ENCODE measurements around the gene STOX2. TPM values are rescaled to one million over a fixed set of nuclear protein-coding genes. Genes with fewer than 3 reads are reported as not detected.
"Not testable (repeated sequence)": the region's sequence is repeated elsewhere in the genome, so short reads cannot be mapped to it uniquely, and the experiment has no call there.

The STOX2 gene
- total and polyA plus RNA-seq, 2 donors, result 1.3 to 5.3 TPM

DNA sequence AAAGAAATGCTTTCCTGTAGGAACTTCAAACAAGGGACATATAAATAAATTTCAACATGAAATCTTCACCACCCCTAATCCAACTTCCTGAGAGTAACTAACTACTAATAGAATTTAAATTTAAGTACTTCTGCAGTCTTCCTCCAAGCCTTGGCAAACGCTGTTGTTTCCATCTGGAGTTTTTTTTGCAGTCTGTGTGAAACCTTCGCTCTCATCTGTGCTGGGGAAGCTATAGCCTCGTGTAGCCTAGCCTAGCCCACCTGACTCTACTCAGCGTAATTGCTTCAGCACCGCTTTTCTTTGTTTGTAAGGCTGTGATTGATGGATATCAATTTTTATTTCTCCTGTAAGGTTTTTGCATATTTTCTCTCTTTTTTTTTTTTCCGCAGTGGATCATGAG, 30.9 kb downstream of the STOX2 start:
- Histone ChIP-seq H3K36me3 (ENCODE audit: control insufficient read depth in 2 of 2, insufficient read depth in 2 of 2, low read length in 1 of 2) (no peaks in the 10 kb centered on the region), H3K4me3 (ENCODE audit: low read length in 2 of 2) (no peak overlapping the region), H3K27me3 (ENCODE audit: control insufficient read depth in 2 of 2, insufficient read depth in 1 of 2, low read length in 1 of 2) (no peaks in the 10 kb centered on the region), H3K9me3 (ENCODE audit: control insufficient read depth in 2 of 2, insufficient read depth in 1 of 2, low read length in 1 of 2) (no peaks in the 10 kb centered on the region), H3K27ac (ENCODE audit: low read depth in 1 of 2, low read length in 1 of 2) (no peak overlapping the region), H3K4me1 (ENCODE audit: control insufficient read depth in 2 of 2, insufficient read depth in 2 of 2, low read length in 2 of 2) (no peaks in the 10 kb centered on the region)
- DNase-seq (ENCODE audit: low read depth in 6 of 9, low spot score in 9 of 9), result no peak
- WGBS, result 75% methylated on average over 6 of the region's 6 CpGs

DNA sequence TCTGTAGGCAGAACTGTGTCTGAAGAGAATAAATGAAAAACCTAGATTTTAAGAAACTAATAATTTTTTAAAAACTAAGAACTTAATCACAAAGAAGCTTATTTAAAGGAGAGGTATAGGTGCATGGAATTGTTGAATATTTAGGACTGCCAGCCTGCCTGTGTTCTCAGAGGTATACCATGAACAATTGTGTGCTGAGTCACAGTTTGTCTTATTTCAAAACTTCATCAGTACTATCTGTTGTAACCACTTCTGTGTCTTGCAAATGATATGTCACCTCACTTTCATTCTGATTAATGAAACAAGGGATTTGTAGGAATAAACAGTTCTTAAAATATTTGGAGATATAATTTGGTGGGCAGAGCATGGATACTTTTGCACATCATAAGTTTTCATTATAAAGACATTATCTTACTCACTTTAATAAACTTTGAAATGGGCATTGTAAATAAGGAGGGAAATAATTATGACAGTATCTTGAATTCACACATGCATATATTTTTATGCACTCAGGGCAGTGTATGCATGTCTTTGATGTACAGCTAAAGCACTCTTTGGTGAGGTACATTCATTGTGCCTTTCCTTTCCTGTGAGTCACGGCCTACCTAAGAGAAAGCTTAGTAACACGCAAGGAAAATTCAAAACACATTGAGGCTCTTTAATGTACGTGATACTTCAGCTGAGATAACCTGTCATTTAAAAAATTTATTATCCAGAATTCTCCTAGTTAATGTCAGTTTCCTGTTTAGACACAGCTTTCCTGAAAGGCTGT, 31.7 kb downstream of the STOX2 start:
- H3K27me3 ChIP-seq (ENCODE audit: control insufficient read depth in 2 of 2, insufficient read depth in 1 of 2, low read length in 1 of 2), result no peaks in the 10 kb centered on the region
- H3K9me3 ChIP-seq (ENCODE audit: control insufficient read depth in 2 of 2, insufficient read depth in 1 of 2, low read length in 1 of 2), result no peaks in the 10 kb centered on the region
- H3K4me1 ChIP-seq (ENCODE audit: control insufficient read depth in 2 of 2, insufficient read depth in 2 of 2, low read length in 2 of 2), result no peaks in the 10 kb centered on the region
- WGBS, result 94% methylated on average over 3 of the region's 3 CpGs
- no peaks in the 10 kb centered on the region for H3K36me3 ChIP-seq (ENCODE audit: control insufficient read depth in 2 of 2, insufficient read depth in 2 of 2, low read length in 1 of 2)
- DNase-seq (ENCODE audit: low read depth in 6 of 9, low spot score in 9 of 9), result no peak
- no peak overlapping the region for H3K4me3 ChIP-seq (ENCODE audit: low read length in 2 of 2)
- H3K27ac ChIP-seq (ENCODE audit: low read depth in 1 of 2, low read length in 1 of 2), result no peak overlapping the region

DNA sequence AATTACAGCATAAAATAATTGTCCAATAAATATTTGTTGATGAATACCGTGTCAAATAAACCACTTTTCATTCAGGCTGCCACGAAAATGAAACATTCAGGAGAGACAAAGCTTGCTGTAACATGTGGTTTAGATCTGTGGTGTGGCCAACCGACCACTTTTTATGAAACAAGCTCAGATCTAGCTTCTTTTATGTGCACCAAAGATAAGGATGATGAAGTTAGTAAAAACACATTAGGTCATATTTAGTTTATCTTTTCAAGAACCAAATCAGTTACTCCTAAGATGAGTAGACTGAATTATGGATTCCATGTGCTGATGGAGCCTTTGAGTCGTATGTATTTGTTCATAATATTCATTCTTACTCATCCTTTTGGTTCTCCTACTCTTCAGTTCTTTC, 35.8 kb downstream of the STOX2 start:
- no peak for DNase-seq (ENCODE audit: low read depth in 6 of 9, low spot score in 9 of 9)
- Histone ChIP-seq H3K27ac (ENCODE audit: low read depth in 1 of 2, low read length in 1 of 2) (no peak overlapping the region), H3K27me3 (ENCODE audit: control insufficient read depth in 2 of 2, insufficient read depth in 1 of 2, low read length in 1 of 2) (no peaks in the 10 kb centered on the region), H3K36me3 (ENCODE audit: control insufficient read depth in 2 of 2, insufficient read depth in 2 of 2, low read length in 1 of 2) (no peaks in the 10 kb centered on the region), H3K4me3 (ENCODE audit: low read length in 2 of 2) (no peak overlapping the region), H3K4me1 (ENCODE audit: control insufficient read depth in 2 of 2, insufficient read depth in 2 of 2, low read length in 2 of 2) (no peaks in the 10 kb centered on the region), H3K9me3 (ENCODE audit: control insufficient read depth in 2 of 2, insufficient read depth in 1 of 2, low read length in 1 of 2) (no peaks in the 10 kb centered on the region)
- WGBS, result 38% methylated on average over 4 of the region's 4 CpGs

DNA sequence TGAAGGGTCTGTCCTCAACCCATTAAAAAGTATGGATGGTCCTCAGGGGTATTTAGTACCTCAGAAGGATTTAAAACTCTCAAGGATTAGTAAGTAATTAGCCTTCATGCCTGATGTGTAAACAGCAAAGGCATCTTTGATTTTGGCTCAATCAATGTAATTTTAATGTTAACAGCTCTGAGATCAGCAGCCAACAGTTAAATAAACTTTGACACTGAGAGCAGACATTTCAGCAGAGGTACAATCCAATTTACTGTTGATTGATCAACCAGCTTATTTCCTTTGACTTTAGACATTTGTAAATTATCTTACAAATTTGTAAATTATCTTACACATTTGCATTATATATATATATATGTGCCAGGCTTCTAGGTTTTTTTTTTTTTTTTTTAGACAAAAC, 36.9 kb downstream of the STOX2 start:
- Histone ChIP-seq H3K27me3 (ENCODE audit: control insufficient read depth in 2 of 2, insufficient read depth in 1 of 2, low read length in 1 of 2) (no peaks in the 10 kb centered on the region), H3K36me3 (ENCODE audit: control insufficient read depth in 2 of 2, insufficient read depth in 2 of 2, low read length in 1 of 2) (no peaks in the 10 kb centered on the region), H3K4me3 (ENCODE audit: low read length in 2 of 2) (no peak overlapping the region), H3K4me1 (ENCODE audit: control insufficient read depth in 2 of 2, insufficient read depth in 2 of 2, low read length in 2 of 2) (no peaks in the 10 kb centered on the region), H3K27ac (ENCODE audit: low read depth in 1 of 2, low read length in 1 of 2) (no peak overlapping the region), H3K9me3 (ENCODE audit: control insufficient read depth in 2 of 2, insufficient read depth in 1 of 2, low read length in 1 of 2) (no peaks in the 10 kb centered on the region)
- DNase-seq (ENCODE audit: low read depth in 6 of 9, low spot score in 9 of 9), result no peak

DNA sequence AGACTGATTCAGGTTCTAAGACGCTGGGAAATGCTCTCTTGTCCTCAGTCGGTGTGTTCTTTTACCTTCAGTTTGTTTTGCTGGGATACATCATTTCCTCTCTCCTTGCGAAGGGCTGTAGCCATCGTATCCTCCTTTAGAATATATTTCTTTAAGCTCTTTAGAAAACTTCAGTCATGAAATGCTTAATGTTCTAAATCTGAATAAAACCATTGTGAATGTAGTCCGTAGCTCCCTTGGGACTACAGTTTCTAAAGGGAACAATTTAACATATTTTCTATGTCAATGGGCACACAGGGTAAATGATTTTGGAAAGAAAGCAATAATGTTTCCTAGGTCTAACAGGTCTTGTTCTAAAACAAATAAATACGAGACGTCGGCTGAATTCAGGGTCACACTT, 40.6 kb downstream of the STOX2 start:
- H3K4me3 ChIP-seq (ENCODE audit: low read length in 2 of 2), result no peak overlapping the region
- DNase-seq (ENCODE audit: low read depth in 6 of 9, low spot score in 9 of 9), result no peak
- no peaks in the 10 kb centered on the region for H3K9me3 ChIP-seq (ENCODE audit: control insufficient read depth in 2 of 2, insufficient read depth in 1 of 2, low read length in 1 of 2)
- H3K27ac ChIP-seq (ENCODE audit: low read depth in 1 of 2, low read length in 1 of 2), result no peak overlapping the region
- H3K27me3 ChIP-seq (ENCODE audit: control insufficient read depth in 2 of 2, insufficient read depth in 1 of 2, low read length in 1 of 2), result no peaks in the 10 kb centered on the region
- H3K36me3 ChIP-seq (ENCODE audit: control insufficient read depth in 2 of 2, insufficient read depth in 2 of 2, low read length in 1 of 2), result no peaks in the 10 kb centered on the region
- WGBS, result 94% methylated on average over 8 of the region's 8 CpGs
- H3K4me1 ChIP-seq (ENCODE audit: control insufficient read depth in 2 of 2, insufficient read depth in 2 of 2, low read length in 2 of 2), result no peaks in the 10 kb centered on the region

DNA sequence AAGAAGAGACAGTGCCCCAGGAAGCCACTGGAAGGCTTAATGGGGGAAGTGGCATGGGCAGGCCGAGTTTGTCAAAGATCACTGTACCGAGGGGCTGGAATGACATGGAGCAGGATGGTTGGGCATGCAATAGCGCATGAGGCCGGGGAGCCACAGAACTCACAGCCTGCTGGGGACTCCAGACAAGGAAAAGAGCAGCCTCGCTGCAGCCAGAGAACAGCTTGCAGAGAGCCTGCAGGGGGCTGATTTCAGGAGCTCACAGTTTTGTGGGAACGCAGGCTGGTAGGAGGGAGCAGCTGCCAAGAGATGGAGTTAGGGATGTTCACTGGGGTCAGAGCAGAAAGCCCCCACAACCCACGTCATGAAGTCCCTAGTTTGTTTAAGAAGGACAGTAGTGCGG, 45.4 kb downstream of the STOX2 start:
- no peaks in the 10 kb centered on the region for H3K4me1 ChIP-seq (ENCODE audit: control insufficient read depth in 2 of 2, insufficient read depth in 2 of 2, low read length in 2 of 2)
- no peaks in the 10 kb centered on the region for H3K27me3 ChIP-seq (ENCODE audit: control insufficient read depth in 2 of 2, insufficient read depth in 1 of 2, low read length in 1 of 2)
- H3K36me3 ChIP-seq (ENCODE audit: control insufficient read depth in 2 of 2, insufficient read depth in 2 of 2, low read length in 1 of 2), result no peaks in the 10 kb centered on the region
- H3K4me3 ChIP-seq (ENCODE audit: low read length in 2 of 2), result no peak overlapping the region
- H3K27ac ChIP-seq (ENCODE audit: low read depth in 1 of 2, low read length in 1 of 2), result no peak overlapping the region
- H3K9me3 ChIP-seq (ENCODE audit: control insufficient read depth in 2 of 2, insufficient read depth in 1 of 2, low read length in 1 of 2), result no peaks in the 10 kb centered on the region
- WGBS, result 96% methylated on average over 8 of the region's 8 CpGs
- DNase-seq (ENCODE audit: low read depth in 6 of 9, low spot score in 9 of 9), result no peak

DNA sequence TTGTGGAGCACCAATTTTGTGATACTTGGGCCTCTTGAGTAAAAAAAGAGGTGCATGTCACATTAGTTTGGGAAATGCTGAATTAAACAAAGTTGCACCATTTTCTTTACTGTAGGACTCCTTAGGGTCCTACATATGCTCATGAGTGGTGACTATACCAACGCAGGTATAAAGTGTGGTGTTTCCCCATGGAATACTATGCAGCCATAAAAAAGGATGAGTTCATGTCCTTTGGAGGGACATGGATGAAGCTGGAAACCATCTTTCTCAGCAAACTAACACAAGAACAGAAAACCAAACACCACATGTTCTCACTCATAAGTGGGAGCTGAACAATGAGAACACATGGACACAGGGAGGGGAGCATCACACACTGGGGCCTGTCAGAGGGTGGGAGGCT, 47.5 kb downstream of the STOX2 start:
- H3K27ac ChIP-seq (ENCODE audit: low read depth in 1 of 2, low read length in 1 of 2); H3K4me1 ChIP-seq (ENCODE audit: control insufficient read depth in 2 of 2, insufficient read depth in 2 of 2, low read length in 2 of 2); DNase-seq (ENCODE audit: low read depth in 6 of 9, low spot score in 9 of 9); H3K36me3 ChIP-seq (ENCODE audit: control insufficient read depth in 2 of 2, insufficient read depth in 2 of 2, low read length in 1 of 2); H3K9me3 ChIP-seq (ENCODE audit: control insufficient read depth in 2 of 2, insufficient read depth in 1 of 2, low read length in 1 of 2); H3K4me3 ChIP-seq (ENCODE audit: low read length in 2 of 2); H3K27me3 ChIP-seq (ENCODE audit: control insufficient read depth in 2 of 2, insufficient read depth in 1 of 2, low read length in 1 of 2): not testable (repeated sequence)
- WGBS, result 96% methylated on average over 1 of the region's 1 CpG

DNA sequence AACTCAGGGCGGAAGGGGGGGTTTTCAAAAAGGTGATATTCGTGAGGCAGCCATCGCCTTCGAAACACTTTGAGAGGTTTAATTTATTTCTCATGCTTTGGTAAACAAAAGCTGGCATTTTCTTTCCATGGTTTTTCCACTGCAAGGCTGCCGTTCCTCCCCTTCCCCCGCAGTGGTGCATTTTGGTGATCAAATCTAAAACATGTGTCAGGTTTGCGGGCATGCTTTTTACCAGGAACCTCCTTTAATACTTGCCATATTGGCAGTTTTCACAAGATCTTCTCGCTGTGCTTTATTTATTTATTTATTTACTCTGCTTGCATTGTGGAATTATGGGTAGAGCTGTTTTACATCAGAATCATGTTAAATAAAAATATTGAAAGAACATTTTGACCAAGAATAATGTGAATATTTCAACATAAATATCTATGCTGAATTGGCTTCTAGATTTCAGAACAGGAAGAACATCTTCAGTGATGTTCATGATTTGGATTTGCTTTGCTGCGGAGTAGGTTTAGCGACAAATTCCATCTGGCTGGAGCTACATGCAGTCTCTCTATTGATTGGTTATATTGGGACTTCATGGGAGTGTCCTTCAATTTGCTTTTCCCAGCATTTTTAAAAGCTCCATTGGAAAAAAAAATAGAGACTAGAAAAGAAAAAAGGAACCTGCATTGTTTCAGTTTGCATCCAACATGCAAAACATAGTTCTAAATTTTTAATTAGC, 54.4 kb downstream of the STOX2 start:
- no peaks in the 10 kb centered on the region for H3K36me3 ChIP-seq (ENCODE audit: control insufficient read depth in 2 of 2, insufficient read depth in 2 of 2, low read length in 1 of 2)
- H3K9me3 ChIP-seq (ENCODE audit: control insufficient read depth in 2 of 2, insufficient read depth in 1 of 2, low read length in 1 of 2), result no peaks in the 10 kb centered on the region
- H3K4me3 ChIP-seq (ENCODE audit: low read length in 2 of 2), result no peak overlapping the region
- H3K27me3 ChIP-seq (ENCODE audit: control insufficient read depth in 2 of 2, insufficient read depth in 1 of 2, low read length in 1 of 2), result no peaks in the 10 kb centered on the region
- WGBS, result 97% methylated on average over 10 of the region's 10 CpGs
- no peak overlapping the region for H3K27ac ChIP-seq (ENCODE audit: low read depth in 1 of 2, low read length in 1 of 2)
- no peak for DNase-seq (ENCODE audit: low read depth in 6 of 9, low spot score in 9 of 9)
- peaks cover 4 to 10% of the 10 kb centered on the region in 2 donors for H3K4me1 ChIP-seq (ENCODE audit: control insufficient read depth in 2 of 2, insufficient read depth in 2 of 2, low read length in 2 of 2)

DNA sequence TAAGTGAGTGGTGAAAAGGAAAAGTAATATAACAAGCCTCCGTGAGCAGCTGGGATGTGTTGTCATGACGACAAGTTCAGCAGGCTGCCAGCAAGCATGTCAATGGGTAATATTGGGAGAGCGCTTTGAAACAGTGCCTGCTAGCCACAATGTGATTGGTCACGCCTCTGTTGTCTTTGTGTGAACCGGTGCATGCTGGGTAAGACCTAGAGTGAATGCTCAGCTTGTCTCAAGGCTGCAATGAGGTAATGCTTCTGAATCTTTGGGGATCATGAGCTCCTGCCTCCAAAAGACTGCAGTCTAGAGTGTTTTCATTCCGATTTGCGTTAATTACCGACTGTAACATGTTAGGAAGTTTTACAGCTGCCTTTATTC, 54.9 kb downstream of the STOX2 start:
- Histone ChIP-seq H3K4me1 (ENCODE audit: control insufficient read depth in 2 of 2, insufficient read depth in 2 of 2, low read length in 2 of 2) (peaks cover 4 to 11% of the 10 kb centered on the region in 2 donors), H3K27me3 (ENCODE audit: control insufficient read depth in 2 of 2, insufficient read depth in 1 of 2, low read length in 1 of 2) (no peaks in the 10 kb centered on the region), H3K27ac (ENCODE audit: low read depth in 1 of 2, low read length in 1 of 2) (no peak overlapping the region), H3K9me3 (ENCODE audit: control insufficient read depth in 2 of 2, insufficient read depth in 1 of 2, low read length in 1 of 2) (no peaks in the 10 kb centered on the region), H3K4me3 (ENCODE audit: low read length in 2 of 2) (no peak overlapping the region), H3K36me3 (ENCODE audit: control insufficient read depth in 2 of 2, insufficient read depth in 2 of 2, low read length in 1 of 2) (no peaks in the 10 kb centered on the region)
- WGBS, result 74% methylated on average over 8 of the region's 8 CpGs
- DNase-seq (ENCODE audit: low read depth in 6 of 9, low spot score in 9 of 9), result peak in 1 of 9 donors; percentile 33

All from thymus (tissue), 11 donors.